ENCODE data around the gene COPS4. TPM values are rescaled to one million over a fixed set of nuclear protein-coding genes. Genes with fewer than 3 reads are reported as not detected.

Gene COPS4
- total RNA-seq, 1 experiment from 2014 or later: 17.1 TPM

DNA sequence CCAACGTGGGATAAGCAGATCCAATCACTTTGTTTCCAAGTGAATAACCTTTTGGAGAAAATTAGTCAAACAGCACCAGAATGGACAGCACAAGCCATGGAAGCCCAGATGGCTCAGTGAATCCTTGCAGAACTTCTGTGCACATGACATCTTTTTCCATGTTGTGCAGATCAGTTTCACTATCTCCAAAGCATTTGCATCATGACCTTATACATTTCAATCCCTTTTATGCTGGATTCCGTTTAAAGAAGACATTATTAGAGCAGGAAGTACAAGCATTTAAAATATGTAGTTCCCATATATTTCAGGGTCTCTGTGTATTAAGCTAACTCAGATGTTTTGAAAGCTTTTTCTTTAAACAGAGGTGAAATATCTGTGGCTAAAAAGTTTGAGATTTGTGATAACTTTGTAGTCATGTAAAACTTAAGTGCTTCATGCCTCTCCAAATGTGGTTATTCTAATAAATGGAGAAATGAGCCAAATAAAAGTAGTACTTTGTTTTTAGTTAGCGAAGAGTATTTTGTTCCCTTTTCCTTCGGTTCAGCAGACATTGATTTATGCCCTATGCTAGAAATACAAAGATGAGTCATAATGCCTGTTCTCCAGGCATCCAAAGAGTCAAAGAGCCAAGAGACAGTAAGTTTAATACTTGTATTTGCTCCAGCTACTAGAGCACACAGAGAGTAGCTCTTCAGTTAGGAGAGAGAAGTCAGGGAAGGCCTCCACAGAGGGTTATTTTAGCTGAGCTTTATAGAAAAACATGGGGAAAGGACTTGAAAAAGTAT is 40.5 kb downstream of the COPS4 start:
- no peak overlapping the region for H3K4me3 ChIP-seq
- CTCF ChIA-PET: interaction anchor here (0.6 kb wide), 1 partner anchor 185 kb away, joined by 5 read pairs; no protein-coding TSS in a partner anchor
- H4K20me1 ChIP-seq (ENCODE audit: insufficient read depth): no peaks in the 10 kb centered on the region
- no peak for TF ChIP-seq EZH2 (IDR thresholded peaks at IDR 0.05; ENCODE audit: low read depth)
- no peak for TF ChIP-seq CTCF (conservative IDR thresholded peaks at IDR 0.05)
- H3K36me3 ChIP-seq (ENCODE audit: low read depth): peaks cover 7% of the 10 kb centered on the region
- H3K9me3 ChIP-seq (ENCODE audit: insufficient read depth, low read depth): no peaks in the 10 kb centered on the region
- no peaks in the 10 kb centered on the region for H3K9me2 ChIP-seq (ENCODE audit: insufficient read depth)
- H3K27me3 ChIP-seq (ENCODE audit: insufficient read depth, low read depth): no peaks in the 10 kb centered on the region
- no TSS peak for BruUV-seq (replicated peaks)
- no peaks in the 10 kb centered on the region for H3K79me2 ChIP-seq (ENCODE audit: low read depth)
- intact Hi-C loops (cut with micrococcal nuclease; ENCODE audit: unreplicated experiment): no loop called here
- POLR2A ChIA-PET (ENCODE audit: unreplicated experiment): interaction anchor here (0.5 to 0.6 kb wide), 2 partner anchors 8 to 137 kb away, joined by 3 to 13 read pairs; no protein-coding TSS in a partner anchor
- no peak for DNase-seq
- no peak overlapping the region for H3K27ac ChIP-seq
- H3F3A ChIP-seq (ENCODE audit: insufficient read depth, low read depth): no peaks in the 10 kb centered on the region
- H2AFZ ChIP-seq: no peak overlapping the region
- H3K4me2 ChIP-seq: no peak overlapping the region
- no peaks in the 10 kb centered on the region for H3K4me1 ChIP-seq (replicated peaks; ENCODE audit: insufficient read depth)

GRCh38 chr4:83080561-83080960 is 45.6 kb downstream of the COPS4 start:
- Histone ChIP-seq H3K79me2 (ENCODE audit: low read depth) (no peaks in the 10 kb centered on the region), H3K4me3 (no peak overlapping the region), H3K27ac (no peak overlapping the region), H3K27me3 (ENCODE audit: insufficient read depth, low read depth) (no peaks in the 10 kb centered on the region), H3K4me1 (replicated peaks; ENCODE audit: insufficient read depth) (no peaks in the 10 kb centered on the region), H2AFZ (no peak overlapping the region), H3K36me3 (ENCODE audit: low read depth) (peaks cover 2% of the 10 kb centered on the region; the same call in 1 of the 2 replicates), H3F3A (ENCODE audit: insufficient read depth, low read depth) (no peaks in the 10 kb centered on the region), H3K9me2 (ENCODE audit: insufficient read depth) (no peaks in the 10 kb centered on the region), H3K4me2 (no peak overlapping the region), H3K9me3 (ENCODE audit: insufficient read depth, low read depth) (no peaks in the 10 kb centered on the region), H4K20me1 (ENCODE audit: insufficient read depth) (no peaks in the 10 kb centered on the region)
- ChIA-PET CTCF (no interaction called here), POLR2A (ENCODE audit: unreplicated experiment) (interaction anchor here (0.7 kb wide), 1 partner anchor 13 kb away, joined by 4 read pairs; no protein-coding TSS in a partner anchor)
- DNase-seq: no peak
- intact Hi-C loops (cut with micrococcal nuclease; ENCODE audit: unreplicated experiment): no loop called here
- no TSS peak for BruUV-seq (replicated peaks)
- no peak for TF ChIP-seq EZH2 (IDR thresholded peaks at IDR 0.05; ENCODE audit: low read depth)
- no peak for TF ChIP-seq CTCF (conservative IDR thresholded peaks at IDR 0.05)

GRCh38 chr4:83082777-83083176 is 47.8 kb downstream of the COPS4 start:
- H3K4me2 ChIP-seq: no peak overlapping the region
- no peaks in the 10 kb centered on the region for H3K79me2 ChIP-seq (ENCODE audit: low read depth)
- H3K27ac ChIP-seq: no peak overlapping the region
- no peaks in the 10 kb centered on the region for H3K27me3 ChIP-seq (ENCODE audit: insufficient read depth, low read depth)
- no peaks in the 10 kb centered on the region for H3K9me3 ChIP-seq (ENCODE audit: insufficient read depth, low read depth)
- intact Hi-C loops (cut with micrococcal nuclease; ENCODE audit: unreplicated experiment): no loop called here
- BruUV-seq (replicated peaks): no TSS peak
- no peak overlapping the region for H2AFZ ChIP-seq
- no peaks in the 10 kb centered on the region for H3K9me2 ChIP-seq (ENCODE audit: insufficient read depth)
- DNase-seq: peak; percentile 17 to 52
- H3K4me3 ChIP-seq: no peak overlapping the region
- CTCF ChIA-PET: no interaction called here
- no peaks in the 10 kb centered on the region for H4K20me1 ChIP-seq (ENCODE audit: insufficient read depth)
- POLR2A ChIA-PET (ENCODE audit: unreplicated experiment): no interaction called here
- H3K36me3 ChIP-seq (ENCODE audit: low read depth): no peaks in the 10 kb centered on the region
- TF ChIP-seq CTCF (conservative IDR thresholded peaks at IDR 0.05) (no peak), EZH2 (IDR thresholded peaks at IDR 0.05; ENCODE audit: low read depth) (no peak)
- H3F3A ChIP-seq (ENCODE audit: insufficient read depth, low read depth): no peaks in the 10 kb centered on the region
- no peaks in the 10 kb centered on the region for H3K4me1 ChIP-seq (replicated peaks; ENCODE audit: insufficient read depth)
